GM18517 (cell line): ENCODE data around the gene ZC3H4.
"Not testable (repeated sequence)": the region's sequence is repeated elsewhere in the genome, so short reads cannot be mapped to it uniquely, and the experiment has no call there.

Source experiments
- ATAC-seq: cut with Tn5 transposase; IDR thresholded peaks from one replicate; pipeline ENCODE4 v1.9.1; 2021; ENCODE audit warnings: mild to moderate bottlenecking, moderate library complexity; ENCODE audit not compliant: unreplicated experiment

Gene ZC3H4

DNA sequence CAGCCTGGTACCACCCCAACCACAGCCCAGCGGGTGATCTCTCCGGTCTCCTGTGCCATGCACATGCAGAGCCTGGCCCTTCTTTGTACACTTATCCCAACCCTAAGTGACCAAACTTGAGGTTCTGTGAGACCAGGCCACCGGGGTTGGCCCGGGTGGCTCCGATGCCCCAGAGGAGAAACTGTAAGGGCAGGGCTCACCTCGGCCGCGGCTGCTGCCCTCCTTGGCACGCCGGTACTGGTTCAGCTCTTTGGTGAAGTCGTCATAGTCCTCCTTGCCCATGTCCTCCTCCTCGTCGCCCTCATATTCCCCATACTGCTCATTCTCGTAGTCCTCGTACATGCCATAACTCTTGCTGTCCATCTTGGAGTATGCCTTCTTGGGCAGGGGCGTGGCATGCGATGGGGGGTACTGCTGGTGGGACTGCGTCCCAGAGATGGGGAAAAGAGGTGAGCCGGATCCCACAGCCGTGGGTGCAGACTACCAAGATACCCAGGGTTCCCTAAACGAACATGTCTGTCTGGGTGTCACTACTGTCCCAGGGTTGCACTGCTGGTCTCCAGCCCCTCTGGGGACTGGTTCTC is 23.7 kb downstream of the ZC3H4 start:
- ATAC-seq = no peak

DNA sequence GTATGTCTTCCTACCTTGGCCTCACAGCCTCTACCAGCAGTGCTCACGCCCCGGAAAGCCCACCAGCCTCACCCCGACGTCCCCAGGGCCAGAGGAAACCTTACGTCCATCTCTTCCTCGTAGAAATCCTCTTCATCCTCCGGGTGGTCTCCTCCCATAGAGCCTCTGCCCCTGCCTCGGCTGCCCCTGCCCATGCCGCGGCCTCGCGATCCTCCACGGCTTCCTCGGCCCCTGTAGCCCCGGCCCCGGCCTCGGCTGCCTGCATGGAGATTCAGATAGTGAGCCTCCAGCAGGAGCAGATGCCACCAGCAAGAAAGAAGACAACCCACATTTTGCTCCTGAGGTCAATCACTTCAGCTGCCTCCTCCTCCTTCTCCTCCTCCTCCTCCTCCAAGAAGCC is 27.3 kb downstream of the ZC3H4 start:
- no peak for ATAC-seq

DNA sequence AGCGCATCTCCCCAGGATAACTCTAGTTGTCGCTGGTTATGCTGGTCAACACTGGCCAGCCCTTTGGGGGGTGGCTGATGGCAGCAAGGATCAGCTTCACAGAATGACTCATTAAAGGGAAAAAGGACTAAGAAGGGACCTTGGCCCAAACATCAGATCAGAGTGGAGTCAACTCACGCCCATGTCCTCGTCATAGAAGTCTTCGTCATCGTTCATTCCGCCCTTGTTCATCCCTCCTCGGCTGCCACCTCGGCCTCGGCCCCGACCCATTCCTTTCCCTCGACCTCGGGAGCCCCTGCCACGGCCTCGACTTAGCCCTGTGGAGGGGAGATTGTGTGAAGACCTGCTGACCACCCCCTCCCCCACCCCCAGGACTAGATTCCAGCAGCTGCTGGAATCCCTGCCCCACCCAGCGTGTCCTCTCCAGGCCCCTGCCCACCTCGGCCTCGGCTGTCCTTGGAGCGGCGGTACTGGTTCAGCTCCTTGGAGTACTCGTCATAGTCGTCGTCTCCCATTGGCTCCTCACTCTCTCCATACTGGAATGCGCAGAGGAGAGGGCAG is 28.6 kb downstream of the ZC3H4 start:
- no peak for ATAC-seq

DNA sequence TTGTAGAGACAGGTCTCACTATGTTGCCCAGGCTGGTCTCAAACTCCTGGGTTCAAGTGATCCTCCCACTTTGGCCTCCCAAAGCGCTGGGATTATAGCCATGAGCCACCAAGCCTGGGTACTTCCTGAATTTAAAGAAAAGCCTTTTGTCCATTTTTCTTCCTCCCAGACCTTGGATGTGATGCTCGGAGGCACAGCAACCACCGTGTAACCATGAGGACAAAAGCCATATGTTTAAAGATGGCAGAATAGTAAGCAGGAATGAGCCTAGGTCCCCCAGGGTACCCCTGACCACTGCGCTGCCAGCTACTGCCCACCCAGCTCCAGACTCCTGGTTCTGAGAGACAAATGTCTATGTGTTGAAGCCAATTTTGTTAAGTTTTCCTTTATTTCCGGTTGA is 31.1 kb downstream of the ZC3H4 start:
- no peak for ATAC-seq

DNA sequence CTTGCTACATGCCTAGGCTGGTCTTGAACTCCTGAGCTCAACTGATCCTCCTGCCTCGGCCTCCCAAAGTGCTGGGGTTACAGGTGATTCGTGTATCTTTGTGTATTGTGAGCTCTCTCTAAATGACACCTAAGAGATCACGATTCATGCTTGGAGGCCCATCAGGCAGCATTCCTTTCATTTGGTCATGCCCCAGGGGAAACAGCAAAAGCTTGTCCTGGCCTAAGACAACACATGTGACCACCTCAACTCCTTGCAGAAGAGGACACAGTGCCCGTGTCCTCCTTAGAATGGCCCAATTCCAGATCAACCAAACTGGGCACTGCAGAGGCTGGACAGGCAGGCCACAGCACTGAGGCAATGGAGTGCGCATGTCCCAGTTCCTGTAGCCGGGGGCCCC is 32.5 kb downstream of the ZC3H4 start:
- ATAC-seq = no peak

DNA sequence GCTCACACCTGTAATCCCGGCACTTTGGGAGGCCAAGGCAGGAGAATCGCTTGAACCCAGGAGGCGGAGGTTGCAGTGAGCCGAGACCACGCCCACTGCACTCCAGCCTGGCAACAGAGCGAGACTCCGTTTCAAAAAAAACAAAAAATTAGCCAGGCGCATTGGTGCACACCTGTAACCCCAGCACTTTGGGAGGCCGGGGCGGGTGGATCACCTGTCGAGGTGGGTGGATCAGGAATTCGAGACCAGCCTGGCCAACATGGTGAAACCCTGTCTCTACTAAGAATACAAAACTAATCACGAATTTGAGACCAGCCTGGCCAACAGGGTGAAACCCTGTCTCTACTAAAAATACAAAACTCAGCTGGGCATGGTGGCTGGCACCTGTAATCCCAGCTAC is 35.2 kb downstream of the ZC3H4 start:
- not testable (repeated sequence) for ATAC-seq

DNA sequence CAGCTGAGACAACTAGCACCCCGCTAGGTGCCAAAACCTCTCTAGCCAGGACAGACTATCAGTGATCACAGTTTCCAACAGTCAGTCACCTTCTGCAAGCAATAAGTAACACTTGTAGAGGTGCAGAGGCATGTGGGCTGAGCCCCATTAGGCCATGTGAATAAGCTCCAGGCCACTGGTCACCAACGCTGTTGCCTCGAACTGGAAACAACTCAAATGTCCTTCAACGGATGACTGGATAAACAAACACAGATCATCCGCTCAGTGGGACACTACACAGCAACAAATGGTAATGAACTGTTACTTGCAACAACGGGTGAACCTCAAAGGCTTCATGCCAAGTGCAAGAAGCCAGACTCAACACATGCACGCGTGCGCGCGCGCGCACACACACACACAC is 37.6 kb downstream of the ZC3H4 start:
- no peak for ATAC-seq

DNA sequence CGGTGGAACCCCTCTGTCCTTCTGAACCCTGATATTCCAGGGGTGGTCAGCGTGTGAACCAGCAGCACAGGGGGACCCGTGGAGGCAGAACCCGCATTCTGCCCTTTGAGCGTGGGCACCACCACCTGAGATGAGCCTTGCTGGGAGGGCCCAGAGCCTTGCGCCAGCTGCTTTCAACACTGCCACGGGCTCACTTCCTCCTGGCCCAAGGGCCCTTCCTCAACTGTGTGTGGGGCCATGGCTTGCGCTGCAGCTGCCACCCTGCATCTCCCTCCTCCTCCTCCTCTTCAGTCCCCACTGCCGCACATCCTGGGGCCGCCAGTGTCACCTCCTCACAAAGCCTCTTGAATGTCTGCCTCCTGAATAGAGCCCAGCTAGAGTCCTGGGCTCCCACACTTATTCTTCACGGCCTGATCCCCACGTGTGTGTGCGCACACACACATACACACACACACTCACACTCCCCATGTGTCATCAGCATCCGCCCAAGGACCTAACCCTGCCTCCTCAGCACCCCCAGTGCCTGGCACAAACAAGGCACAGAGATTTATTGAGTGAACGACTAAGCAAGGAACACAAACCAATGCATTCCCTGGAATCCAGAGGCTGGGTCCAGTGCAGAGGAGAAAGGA is 38.3 kb downstream of the ZC3H4 start:
- no peak for ATAC-seq

DNA sequence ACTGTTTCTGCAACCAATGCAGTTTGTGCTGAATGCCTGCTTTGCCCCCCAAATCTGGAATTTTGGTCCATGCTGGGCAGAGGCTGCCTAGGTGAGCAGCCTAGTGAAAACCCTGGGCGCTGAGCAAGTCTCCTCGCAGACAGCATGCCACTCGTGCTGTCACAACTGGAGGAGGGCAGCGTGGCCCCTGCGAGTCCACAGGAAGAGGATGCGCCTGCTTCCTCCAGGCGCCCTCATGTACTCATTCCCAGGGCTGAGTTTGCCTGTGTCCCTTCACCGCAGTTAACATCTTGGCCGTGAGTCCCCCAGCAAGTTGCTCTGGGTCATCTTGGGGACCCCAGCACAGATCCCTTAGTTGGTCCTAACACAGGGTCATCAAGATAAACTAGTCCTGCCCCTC is 39.0 kb downstream of the ZC3H4 start:
- ATAC-seq = no peak

DNA sequence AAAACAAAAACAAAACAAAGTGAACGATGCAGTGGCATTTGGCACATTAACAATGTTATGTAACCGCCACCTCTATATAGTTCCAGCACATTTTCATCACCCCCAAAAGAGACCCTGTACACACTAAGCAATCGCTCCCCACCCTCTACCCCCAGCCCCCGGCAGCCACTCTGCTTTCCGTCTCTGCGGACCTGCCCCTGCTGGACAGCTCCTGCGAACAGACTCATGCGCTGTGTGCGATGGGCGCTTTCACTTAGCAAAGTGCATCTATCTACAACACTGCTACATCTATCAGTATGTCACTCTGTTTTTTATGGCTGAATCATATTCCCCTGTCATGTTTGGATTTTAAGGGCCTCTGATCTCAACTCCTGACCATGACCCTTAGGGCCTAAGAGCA is 40.0 kb downstream of the ZC3H4 start:
- no peak for ATAC-seq

DNA sequence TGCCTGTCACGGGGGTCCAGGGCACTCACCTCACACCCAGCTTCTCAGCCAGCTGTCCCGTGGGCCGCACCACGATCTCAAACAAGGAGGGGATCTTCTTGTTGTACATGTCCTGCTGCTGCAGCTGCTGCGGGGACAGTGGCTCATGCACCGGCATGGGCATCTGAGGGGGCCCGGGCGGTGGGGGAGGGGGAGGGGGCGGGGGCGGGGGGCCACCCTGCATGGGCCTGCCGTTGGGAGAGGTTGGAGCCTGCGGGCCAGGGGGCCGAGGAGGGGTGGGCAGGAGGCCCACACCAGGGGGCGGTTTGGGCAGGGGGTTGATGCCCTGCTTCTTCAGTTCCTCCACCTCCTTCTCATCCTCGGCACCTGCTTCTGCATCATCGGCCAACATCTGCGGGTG is 41.3 kb downstream of the ZC3H4 start:
- ATAC-seq = no peak

DNA sequence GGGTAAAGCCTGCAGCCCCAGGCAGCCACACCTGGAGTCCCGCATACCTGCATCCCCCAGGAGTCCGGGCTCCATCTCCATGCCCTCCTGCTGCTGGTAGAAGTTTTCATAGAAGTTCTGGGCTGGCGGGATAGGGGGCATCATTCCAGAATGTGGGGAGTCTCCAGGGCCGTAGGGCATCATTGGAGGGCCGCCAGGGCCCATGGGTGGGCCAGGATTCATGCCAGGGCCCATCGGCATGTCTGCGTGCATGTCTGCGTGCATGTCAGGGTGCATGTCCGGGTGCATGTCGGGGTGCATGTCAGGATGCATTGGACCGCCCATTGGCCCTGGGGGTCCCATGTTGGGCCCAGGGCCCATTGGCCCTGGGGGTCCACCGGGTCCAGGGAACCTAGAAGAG is 41.8 kb downstream of the ZC3H4 start:
- no peak for ATAC-seq

DNA sequence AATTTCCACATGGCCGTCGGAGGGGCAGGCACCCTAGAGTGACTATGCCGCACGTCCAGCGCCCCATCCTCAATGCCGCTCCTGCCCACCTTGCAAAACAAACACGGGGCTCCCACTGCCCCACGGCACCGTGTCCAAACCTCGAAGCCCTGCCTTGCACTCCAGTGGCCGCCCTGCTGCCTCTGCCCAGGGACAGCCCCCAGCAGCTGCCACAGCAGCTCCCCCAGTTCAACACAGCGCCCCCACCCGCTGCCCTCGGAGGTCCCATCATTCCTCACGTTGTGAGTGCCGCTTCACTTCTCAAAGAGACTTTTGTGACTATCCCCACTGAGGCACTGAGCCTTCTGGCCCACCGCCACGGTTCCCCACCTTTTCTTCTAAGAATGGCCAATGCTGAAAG is 42.8 kb downstream of the ZC3H4 start:
- ATAC-seq = no peak

DNA sequence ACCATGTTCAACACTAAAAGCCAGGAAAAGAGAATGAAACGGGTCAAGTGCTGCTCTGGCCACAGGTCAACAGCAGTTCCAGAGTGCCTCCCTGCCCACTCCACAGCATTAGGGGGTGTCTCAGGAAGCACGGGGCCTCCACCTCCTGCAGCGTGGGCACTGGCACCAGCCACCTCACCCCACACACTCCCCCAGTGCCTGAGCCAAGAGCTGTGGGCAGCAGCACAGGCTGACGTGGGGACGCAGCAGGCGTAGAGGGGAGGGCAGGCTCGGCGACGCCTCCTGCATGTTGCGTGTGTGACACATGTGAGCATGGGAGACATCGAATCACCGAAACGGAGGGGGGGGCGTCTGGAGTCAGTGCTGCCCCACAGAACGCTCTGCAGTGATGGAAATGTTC is 43.8 kb downstream of the ZC3H4 start:
- ATAC-seq = no peak

DNA sequence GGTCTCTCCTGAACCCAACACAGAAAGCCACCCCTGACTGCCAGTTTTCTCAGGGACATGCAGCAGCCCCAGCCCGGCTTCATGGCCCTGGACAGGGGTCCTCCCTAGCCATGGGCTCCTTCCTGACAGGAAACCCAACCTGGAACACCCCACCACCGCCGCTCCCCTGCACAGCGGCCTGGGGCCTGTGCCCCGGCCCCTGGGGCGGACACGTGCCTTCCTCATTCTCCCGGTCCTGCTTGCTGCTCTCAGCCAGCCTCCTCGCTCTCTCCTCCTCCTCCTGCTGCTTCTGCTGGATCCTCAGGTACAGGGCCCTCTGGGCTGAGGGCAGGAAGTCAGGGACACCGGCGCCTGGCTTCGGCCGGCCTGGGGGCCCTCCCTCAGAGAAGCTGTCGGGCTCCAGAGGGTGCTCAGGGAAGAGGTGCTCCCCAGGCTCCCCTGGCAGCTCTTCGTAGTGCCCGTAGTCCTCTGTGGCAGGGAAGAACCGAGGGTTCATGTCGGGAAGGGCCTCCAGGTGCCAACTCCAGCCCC is 44.6 kb downstream of the ZC3H4 start:
- ATAC-seq = no peak

DNA sequence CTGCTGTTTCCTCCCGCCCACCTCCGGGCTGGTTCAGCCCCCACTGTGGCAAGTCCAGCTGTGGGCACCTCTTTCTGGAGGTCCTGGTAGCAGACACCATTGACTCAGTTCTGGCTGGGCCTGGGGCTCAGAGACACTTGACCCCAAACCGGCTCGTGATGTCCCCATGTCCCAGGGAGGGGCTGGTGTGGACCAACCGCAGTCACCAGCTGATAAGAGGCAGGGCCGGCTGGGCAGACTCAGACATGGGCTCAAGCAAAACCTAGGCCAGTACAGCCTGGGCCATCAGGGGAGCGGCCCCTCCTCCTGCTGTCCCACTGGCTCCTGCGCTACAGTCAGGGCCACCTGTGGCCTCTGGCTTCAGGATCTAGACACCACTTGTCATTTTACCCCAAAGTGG is 45.3 kb downstream of the ZC3H4 start:
- no peak for ATAC-seq

DNA sequence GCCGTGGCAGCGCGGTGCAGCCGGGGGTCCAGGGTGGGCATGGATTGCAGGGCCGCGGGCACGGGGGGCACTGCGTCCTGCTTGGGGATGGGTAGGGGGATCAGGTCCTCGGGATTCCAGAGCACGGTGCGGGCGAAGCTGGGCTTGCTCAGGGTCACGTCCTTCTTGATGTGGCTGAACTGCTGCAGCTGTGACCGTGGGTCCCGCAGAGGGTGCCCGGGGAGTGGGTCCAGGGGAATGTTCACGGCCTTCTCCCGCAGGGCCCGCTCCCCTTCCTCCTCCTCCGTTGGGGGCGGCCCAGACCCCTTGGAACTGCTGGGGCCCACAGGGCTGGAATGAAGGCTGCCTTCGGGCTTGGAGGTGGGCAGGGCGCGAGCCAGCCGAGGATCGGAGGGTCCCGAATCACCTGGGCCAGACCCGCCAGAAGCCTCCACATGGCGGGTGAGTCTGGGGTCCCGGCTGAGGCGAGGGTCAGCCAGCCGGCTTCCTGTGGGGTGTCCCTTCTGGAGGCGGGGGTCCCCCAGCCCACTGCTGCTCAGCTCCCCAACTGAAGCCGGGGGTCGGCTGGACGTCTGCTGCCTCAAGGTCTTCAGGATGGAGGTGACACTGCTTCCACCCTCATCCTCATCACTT is 46.2 kb downstream of the ZC3H4 start:
- ATAC-seq = no peak

DNA sequence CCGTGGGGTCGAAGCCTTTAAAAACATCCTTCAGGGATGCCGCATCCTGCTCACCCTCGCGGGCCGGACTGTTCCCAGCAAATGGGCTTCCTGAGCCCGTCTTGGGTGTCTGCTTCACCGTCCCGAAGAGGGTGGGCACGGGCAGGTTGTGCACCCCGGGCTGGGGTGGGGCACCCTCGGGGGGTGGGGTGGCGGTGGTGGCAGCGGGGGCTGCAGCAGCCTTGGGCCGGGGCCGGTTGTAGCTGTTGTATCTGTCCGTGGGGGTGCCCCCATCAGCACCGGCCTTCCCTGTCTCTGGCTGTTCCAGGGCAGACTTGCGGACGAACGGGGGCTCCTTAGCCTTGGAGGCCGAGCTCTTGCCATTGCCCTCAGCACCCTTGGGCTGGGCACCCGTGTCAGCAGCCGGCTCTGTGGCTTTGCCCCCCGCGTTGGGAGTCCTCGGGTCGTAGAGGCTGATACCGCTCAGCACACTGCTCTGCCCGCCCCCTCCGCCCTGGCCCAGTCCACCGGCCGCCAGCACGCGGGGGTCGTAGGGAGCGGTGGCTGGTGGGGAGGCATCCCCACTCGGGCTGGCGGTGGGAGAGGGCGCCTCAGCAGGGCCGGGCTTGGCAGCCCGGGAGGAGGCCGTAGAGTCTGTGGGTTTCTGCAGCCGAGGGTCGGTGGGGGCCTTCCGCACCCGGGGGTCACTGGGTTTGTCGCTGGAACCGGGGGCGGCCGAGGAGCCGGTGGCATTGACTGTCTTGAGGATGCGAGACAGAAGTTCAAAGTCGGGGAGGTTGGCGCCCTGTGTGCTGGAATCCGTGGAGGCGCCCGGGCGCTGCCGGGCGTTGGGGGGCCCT is 47.0 kb downstream of the ZC3H4 start:
- ATAC-seq = no peak

DNA sequence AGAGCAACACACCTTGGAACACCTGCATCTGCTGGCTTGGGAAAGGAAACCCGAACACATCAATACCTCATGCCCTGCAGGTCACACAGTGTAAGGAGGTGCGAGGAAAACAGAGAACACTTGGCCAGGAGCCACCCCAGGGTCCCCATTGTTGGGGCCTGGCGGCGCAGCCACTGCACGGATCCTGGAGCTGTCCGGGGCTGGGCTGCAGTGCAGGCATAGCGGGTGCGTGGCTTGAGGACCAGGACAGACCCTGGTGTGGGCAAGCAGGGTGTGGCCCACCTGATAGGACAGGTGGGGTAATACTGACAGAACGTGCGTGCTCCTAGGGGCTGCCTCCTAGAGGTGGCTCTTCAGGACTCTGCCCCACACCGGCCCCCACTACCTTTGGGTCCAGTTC is 48.3 kb downstream of the ZC3H4 start:
- no peak for ATAC-seq

DNA sequence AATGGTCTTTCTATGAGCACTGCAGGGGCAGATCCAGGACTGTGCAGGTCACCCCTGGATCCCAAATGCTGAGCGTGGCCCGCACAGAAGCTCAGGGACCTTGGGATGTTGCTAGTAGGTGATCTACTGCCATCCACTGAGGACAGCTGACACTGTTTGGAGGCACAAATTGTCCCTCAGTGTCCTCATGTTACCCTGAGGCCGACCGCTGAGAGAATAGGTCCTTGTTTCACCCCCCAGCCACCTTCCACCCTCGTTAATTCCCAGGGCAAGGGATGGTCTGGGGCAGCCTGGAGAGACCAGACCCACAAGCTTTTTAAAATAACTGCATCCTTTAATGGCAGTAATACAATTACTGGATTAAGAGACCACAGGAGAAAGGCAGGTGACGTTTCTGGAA is 49.7 kb downstream of the ZC3H4 start:
- no peak for ATAC-seq

DNA sequence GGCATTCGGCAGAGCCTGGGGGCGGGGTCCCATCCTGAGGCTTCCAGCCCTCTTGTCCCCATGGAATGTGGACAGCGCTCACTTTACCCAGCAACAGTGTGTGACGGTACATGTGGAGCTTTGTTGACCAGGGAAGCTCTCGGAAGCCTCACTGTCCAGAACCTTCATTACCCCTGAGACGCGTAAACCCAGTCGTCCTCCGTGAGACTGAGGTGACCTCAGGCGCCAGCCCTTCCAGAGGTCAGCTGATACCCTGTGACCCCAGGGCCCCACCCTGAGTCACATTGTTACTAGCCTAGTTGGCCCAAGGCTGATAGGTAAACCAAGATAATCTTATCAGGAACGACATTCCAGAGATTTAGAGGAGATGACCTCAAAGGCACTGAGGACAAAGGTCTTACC is 55.0 kb downstream of the ZC3H4 start:
- no peak for ATAC-seq
